Kidney epithelial cell (primary cell): ENCODE measurements around the gene KIF21A. TPM values are rescaled to one million over a fixed set of nuclear protein-coding genes. Genes with fewer than 3 reads are reported as not detected.
"Not testable (repeated sequence)": the region's sequence is repeated elsewhere in the genome, so short reads cannot be mapped to it uniquely, and the experiment has no call there.

Experiments
- DNase-seq: peaks from one replicate; pipeline ENCODE4 v3.0.0-alpha.2; 2010; ENCODE audit warnings: low read depth
- H3K27me3 ChIP-seq: 2 replicates; pipeline ENCODE4 v1.6.0; 2011; ENCODE audit warnings: low read length; ENCODE audit not compliant: control insufficient read depth, insufficient read depth
- H3K36me3 ChIP-seq: 2 replicates; pipeline ENCODE4 v1.5.1; 2011; ENCODE audit warnings: low read length; ENCODE audit not compliant: control insufficient read depth, insufficient read depth
- H3K4me3 ChIP-seq: 2 replicates; pipeline ENCODE4 v1.5.1; 2011; ENCODE audit warnings: low read depth, mild to moderate bottlenecking, control low read depth, low read length
- total RNA-seq: library from RNA; depleted of rRNA; stranded (reverse); fragments of >200 nt; gene quantifications from 2 replicates; pipeline ENCODE4 v1.2.3, GENCODE V29; 2015
- TF ChIP-seq, protein P1 (sequence below): IDR thresholded peaks from 2 replicates; pipeline ENCODE4 v1.5.1; 2011; ENCODE audit warnings: mild to moderate bottlenecking, moderate library complexity, low read length, control low read depth, inconsistent platforms; ENCODE audit not compliant: insufficient read depth, poor library complexity, severe bottlenecking

KIF21A gene
- total RNA-seq, 1 donor from 2014 or later = 17.8 TPM

DNA sequence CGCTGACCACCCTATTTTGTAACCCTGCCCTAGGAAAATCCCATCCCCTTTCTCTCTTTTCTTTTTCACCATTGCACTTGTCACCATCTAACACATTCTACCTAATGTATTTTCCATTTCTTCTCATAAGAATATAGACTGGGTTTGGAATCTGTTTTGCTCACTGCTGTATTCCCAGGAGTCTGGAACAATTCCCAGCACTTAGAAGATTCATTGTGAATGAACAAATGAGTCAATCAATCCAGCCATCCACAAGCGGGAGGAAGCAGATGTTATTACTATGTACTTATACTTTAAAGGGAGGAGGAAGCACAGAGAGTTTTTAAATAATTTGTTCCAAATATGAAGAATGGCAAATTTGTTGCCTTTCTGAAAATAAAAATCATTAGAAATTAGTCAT lies 142.1 kb downstream of the KIF21A start:
- Histone ChIP-seq H3K4me3 (no peak overlapping the region), H3K36me3 (no peaks in the 10 kb centered on the region), H3K27me3 (no peaks in the 10 kb centered on the region)
- TF ChIP-seq, protein P1, sequence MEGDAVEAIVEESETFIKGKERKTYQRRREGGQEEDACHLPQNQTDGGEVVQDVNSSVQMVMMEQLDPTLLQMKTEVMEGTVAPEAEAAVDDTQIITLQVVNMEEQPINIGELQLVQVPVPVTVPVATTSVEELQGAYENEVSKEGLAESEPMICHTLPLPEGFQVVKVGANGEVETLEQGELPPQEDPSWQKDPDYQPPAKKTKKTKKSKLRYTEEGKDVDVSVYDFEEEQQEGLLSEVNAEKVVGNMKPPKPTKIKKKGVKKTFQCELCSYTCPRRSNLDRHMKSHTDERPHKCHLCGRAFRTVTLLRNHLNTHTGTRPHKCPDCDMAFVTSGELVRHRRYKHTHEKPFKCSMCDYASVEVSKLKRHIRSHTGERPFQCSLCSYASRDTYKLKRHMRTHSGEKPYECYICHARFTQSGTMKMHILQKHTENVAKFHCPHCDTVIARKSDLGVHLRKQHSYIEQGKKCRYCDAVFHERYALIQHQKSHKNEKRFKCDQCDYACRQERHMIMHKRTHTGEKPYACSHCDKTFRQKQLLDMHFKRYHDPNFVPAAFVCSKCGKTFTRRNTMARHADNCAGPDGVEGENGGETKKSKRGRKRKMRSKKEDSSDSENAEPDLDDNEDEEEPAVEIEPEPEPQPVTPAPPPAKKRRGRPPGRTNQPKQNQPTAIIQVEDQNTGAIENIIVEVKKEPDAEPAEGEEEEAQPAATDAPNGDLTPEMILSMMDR = no peak
- DNase-seq = no peak

DNA sequence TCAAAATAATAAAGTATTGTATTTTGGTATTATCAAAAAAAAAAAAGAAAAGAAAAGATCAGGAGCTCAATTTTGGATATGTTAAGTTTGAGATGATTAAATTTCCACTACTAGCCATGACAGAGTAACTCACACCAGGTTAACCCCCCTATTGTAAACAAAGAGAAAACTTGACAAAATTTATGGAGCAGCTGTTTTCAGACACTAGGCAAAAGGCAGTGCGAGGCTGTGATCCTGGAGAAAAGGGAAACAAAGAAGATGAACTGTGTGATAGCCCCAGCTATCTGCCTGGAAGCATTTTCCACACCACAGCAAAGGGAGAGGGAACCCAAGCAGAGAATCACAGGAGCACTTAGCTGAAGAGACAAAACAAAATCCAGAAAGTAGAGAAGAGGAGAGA lies 145.0 kb downstream of the KIF21A start:
- TF ChIP-seq, protein P1 = no peak
- Histone ChIP-seq H3K36me3 (no peaks in the 10 kb centered on the region), H3K4me3 (no peak overlapping the region), H3K27me3 (no peaks in the 10 kb centered on the region)
- DNase-seq = no peak

DNA sequence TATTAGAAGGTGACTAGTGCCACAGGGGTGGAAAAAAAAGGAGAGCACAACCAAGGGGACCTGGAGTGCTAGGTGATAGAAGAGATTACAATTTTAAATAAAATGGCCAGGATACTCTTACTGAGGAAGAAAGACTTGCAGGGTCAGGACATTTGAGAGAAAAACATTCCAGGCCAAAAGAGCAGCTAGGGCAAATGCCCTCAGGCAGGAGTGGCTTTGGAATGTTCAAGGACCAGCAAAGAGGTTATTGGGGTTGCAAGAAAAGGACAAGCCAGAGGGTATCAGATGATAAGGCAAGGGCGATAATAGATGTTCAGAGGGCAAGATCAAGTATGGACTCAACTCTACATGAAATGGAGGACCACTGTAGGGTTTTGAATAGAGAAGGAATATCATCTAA lies 146.4 kb downstream of the KIF21A start:
- no peaks in the 10 kb centered on the region for H3K27me3 ChIP-seq
- no peak for DNase-seq
- H3K36me3 ChIP-seq = no peaks in the 10 kb centered on the region
- no peak overlapping the region for H3K4me3 ChIP-seq
- TF ChIP-seq, protein P1 = no peak

DNA sequence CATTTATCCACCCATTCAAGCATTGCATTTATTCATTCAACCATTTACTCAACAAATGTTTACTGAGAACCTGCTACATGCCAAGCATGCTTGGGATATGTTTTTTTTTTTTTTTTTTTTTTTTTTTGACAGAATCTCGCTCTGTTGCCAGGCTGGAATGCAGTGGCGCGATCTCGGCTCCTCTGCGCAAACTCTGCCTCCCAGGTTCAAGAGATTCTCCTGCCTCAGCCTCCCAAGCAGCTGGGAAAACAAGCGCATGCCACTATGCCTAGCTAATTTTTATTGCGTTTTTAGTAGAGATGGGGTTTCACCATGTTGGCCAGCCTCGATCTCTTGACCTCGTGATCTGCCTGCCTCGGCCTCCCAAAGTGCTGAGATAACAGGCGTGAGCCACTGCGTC lies 147.3 kb downstream of the KIF21A start:
- not testable (repeated sequence) for H3K27me3 ChIP-seq, H3K4me3 ChIP-seq, H3K36me3 ChIP-seq, DNase-seq

DNA sequence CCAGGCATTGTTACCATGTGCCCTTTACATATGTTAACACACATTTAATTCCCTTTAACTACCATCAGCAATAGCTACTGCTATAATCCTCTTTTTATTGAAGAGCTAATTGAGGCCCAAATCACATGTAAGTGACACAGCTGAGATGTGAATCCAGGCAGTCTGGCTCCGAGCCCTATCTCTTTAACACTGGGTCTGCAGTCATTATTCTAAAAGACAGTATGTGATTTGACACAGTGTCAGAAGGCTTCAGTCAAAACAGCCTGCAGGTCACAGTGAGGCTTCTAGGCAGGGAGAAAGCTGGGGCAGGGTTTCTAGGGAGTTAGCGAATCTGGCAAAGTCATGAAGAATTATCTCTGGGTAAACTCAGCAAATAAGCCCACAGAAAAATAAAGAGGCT lies 148.2 kb downstream of the KIF21A start:
- H3K27me3 ChIP-seq = no peaks in the 10 kb centered on the region
- no peaks in the 10 kb centered on the region for H3K36me3 ChIP-seq
- no peak for DNase-seq
- no peak overlapping the region for H3K4me3 ChIP-seq
- TF ChIP-seq, protein P1 = no peak

- no peak for DNase-seq
- no peaks in the 10 kb centered on the region for H3K36me3 ChIP-seq
- TF ChIP-seq, protein P1 = no peak
Measured at GRCh38 chr12:39292125-39292630, 150.7 kb downstream of the KIF21A start.

More at GRCh38 chr12:39292125-39292630, 150.7 kb downstream of the KIF21A start:
- Histone ChIP-seq H3K4me3 (no peak overlapping the region), H3K27me3 (no peaks in the 10 kb centered on the region)
